Fibroblast of mammary gland (primary cell): ENCODE measurements around the gene PDHA1.

ENCODE experiments used
- DNase-seq: peaks from one replicate; pipeline ENCODE4 v3.0.0-alpha.2; 2010; ENCODE audit warnings: low read depth
- H3K4me3 ChIP-seq: 2 replicates; pipeline ENCODE4 v1.5.1; 2011; ENCODE audit warnings: low read depth, mild to moderate bottlenecking, low read length, moderate library complexity; ENCODE audit not compliant: control insufficient read depth
- TF ChIP-seq, protein P1 (sequence below): conservative IDR thresholded peaks from 2 replicates; pipeline ENCODE4 v1.5.1; 2011; ENCODE audit warnings: low read depth, low read length, inconsistent platforms; ENCODE audit not compliant: control insufficient read depth, insufficient read depth

Gene PDHA1

DNA sequence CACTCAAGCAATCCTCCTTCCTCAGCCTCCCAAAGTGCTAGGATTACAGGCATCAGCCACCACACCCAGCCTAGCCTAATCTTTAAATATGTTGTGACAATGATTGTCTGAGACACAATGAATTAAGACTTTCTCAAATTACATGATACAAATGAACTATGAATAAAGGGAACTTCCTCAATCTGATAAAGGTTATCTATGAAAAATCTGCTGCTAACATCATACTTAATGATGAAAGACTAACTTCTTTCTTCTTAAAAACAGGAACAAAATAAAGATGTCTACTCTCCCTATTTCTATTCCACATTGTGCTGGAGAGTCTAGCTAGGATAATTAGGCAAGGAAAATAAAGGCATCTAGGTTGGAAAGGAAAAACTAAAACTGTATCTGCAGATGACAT is 60.0 kb downstream of the PDHA1 start:
- TF ChIP-seq, protein P1, sequence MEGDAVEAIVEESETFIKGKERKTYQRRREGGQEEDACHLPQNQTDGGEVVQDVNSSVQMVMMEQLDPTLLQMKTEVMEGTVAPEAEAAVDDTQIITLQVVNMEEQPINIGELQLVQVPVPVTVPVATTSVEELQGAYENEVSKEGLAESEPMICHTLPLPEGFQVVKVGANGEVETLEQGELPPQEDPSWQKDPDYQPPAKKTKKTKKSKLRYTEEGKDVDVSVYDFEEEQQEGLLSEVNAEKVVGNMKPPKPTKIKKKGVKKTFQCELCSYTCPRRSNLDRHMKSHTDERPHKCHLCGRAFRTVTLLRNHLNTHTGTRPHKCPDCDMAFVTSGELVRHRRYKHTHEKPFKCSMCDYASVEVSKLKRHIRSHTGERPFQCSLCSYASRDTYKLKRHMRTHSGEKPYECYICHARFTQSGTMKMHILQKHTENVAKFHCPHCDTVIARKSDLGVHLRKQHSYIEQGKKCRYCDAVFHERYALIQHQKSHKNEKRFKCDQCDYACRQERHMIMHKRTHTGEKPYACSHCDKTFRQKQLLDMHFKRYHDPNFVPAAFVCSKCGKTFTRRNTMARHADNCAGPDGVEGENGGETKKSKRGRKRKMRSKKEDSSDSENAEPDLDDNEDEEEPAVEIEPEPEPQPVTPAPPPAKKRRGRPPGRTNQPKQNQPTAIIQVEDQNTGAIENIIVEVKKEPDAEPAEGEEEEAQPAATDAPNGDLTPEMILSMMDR = no peak
- DNase-seq = no peak
- no peak overlapping the region for H3K4me3 ChIP-seq

- no peak overlapping the region for H3K4me3 ChIP-seq
- TF ChIP-seq, protein P1 = no peak
- no peak for DNase-seq
These were observed 66.5 kb downstream of the PDHA1 start for GRCh38 chrX:19410259-19410658.
